ENCODE data around the gene TSN. TPM values are rescaled to one million over a fixed set of nuclear protein-coding genes. Genes with fewer than 3 reads are reported as not detected.
"Not testable (repeated sequence)": the region's sequence is repeated elsewhere in the genome, so short reads cannot be mapped to it uniquely, and the experiment has no call there.

The TSN gene
- total RNA-seq, 1 experiment from 2014 or later: 112 TPM

GRCh38 chr2:121815216-121815615 lies 59.8 kb downstream of the TSN start:
- DNase-seq (ENCODE audit: low spot score): no peak
- no TSS peak for BruUV-seq (replicated peaks)
- Histone ChIP-seq H3K27ac (ENCODE audit: low read depth, low read length, poor library complexity, severe bottlenecking) (no peak overlapping the region), H3K9me3 (ENCODE audit: low read depth, low read length, poor library complexity, severe bottlenecking) (no peaks in the 10 kb centered on the region), H3K27me3 (replicated peaks; ENCODE audit: insufficient read depth, low read depth, low read length, poor library complexity) (no peaks in the 10 kb centered on the region), H3K4me3 (ENCODE audit: low read depth, low read length, poor library complexity, severe bottlenecking) (no peak overlapping the region), H3K4me1 (ENCODE audit: insufficient read depth, low read length, poor library complexity, severe bottlenecking) (peaks cover 10% of the 10 kb centered on the region), H3K36me3 (ENCODE audit: insufficient read depth, low read length, poor library complexity, severe bottlenecking) (no peaks in the 10 kb centered on the region)
- POLR2A ChIA-PET (ENCODE audit: low non-redundant PET): no interaction called here
- intact Hi-C loops (cut with micrococcal nuclease; ENCODE audit: unreplicated experiment): loop anchor here (10.0 kb wide), 3 partner anchors 350 to 650 kb away; no protein-coding TSS in a partner anchor
- CTCF ChIA-PET: no interaction called here
- TF ChIP-seq CTCF (conservative IDR thresholded peaks at IDR 0.05; ENCODE audit: low read depth, low read length): no peak
- TF ChIP-seq EZH2 (IDR thresholded peaks at IDR 0.05; ENCODE audit: borderline replicate concordance, low read depth, low read length, poor library complexity, severe bottlenecking): no peak

- CTCF ChIA-PET: no interaction called here
- H3K9me3 ChIP-seq (ENCODE audit: low read depth, low read length, poor library complexity, severe bottlenecking): no peaks in the 10 kb centered on the region
- H3K4me3 ChIP-seq (ENCODE audit: low read depth, low read length, poor library complexity, severe bottlenecking): no peak overlapping the region
- intact Hi-C loops (cut with micrococcal nuclease; ENCODE audit: unreplicated experiment): loop anchor here (10.0 kb wide), 3 partner anchors 348 to 648 kb away; no protein-coding TSS in a partner anchor
- no peaks in the 10 kb centered on the region for H3K27me3 ChIP-seq (replicated peaks; ENCODE audit: insufficient read depth, low read depth, low read length, poor library complexity)
- POLR2A ChIA-PET (ENCODE audit: low non-redundant PET): no interaction called here
- TF ChIP-seq CTCF (conservative IDR thresholded peaks at IDR 0.05; ENCODE audit: low read depth, low read length) (no peak), EZH2 (IDR thresholded peaks at IDR 0.05; ENCODE audit: borderline replicate concordance, low read depth, low read length, poor library complexity, severe bottlenecking) (no peak)
- H3K4me1 ChIP-seq (ENCODE audit: insufficient read depth, low read length, poor library complexity, severe bottlenecking): peaks cover 5% of the 10 kb centered on the region
- no TSS peak for BruUV-seq (replicated peaks)
- no peak overlapping the region for H3K27ac ChIP-seq (ENCODE audit: low read depth, low read length, poor library complexity, severe bottlenecking)
- no peak for DNase-seq (ENCODE audit: low spot score)
- no peaks in the 10 kb centered on the region for H3K36me3 ChIP-seq (ENCODE audit: insufficient read depth, low read length, poor library complexity, severe bottlenecking)
Measured at GRCh38 chr2:121816797-121817196, 61.3 kb downstream of the TSN start.

- CTCF ChIA-PET; H3K27me3 ChIP-seq (replicated peaks; ENCODE audit: insufficient read depth, low read depth, low read length, poor library complexity); H3K9me3 ChIP-seq (ENCODE audit: low read depth, low read length, poor library complexity, severe bottlenecking); H3K27ac ChIP-seq (ENCODE audit: low read depth, low read length, poor library complexity, severe bottlenecking); DNase-seq (ENCODE audit: low spot score); BruUV-seq (replicated peaks); H3K36me3 ChIP-seq (ENCODE audit: insufficient read depth, low read length, poor library complexity, severe bottlenecking); H3K4me1 ChIP-seq (ENCODE audit: insufficient read depth, low read length, poor library complexity, severe bottlenecking); H3K4me3 ChIP-seq (ENCODE audit: low read depth, low read length, poor library complexity, severe bottlenecking); POLR2A ChIA-PET (ENCODE audit: low non-redundant PET): not testable (repeated sequence)
- intact Hi-C loops (cut with micrococcal nuclease; ENCODE audit: unreplicated experiment): loop anchor here (10.0 kb wide), 3 partner anchors 347 to 647 kb away; no protein-coding TSS in a partner anchor
Measured at GRCh38 chr2:121817304-121817703, 61.9 kb downstream of the TSN start.

Other genes with a start within 250 kb of the TSN start
- not detected in 2 replicates for gene RNU4ATAC, start 224.8 kb upstream of the TSN start, total RNA-seq (2021)
- gene CLASP1, start 106.2 kb upstream of the TSN start, total RNA-seq (2021): 69.1 and 77.4 TPM in 2 replicates
- 84.2 and 97.4 TPM in 2 replicates for gene NIFK, start 18.8 kb upstream of the TSN start, total RNA-seq (2021)

Data from A673 (cell line).